NB4 (cell line): ENCODE measurements around the gene NIPA2.
A peak's percentile ranks its signal among the peaks of the same experiment; 100 is the strongest.
"Not testable (repeated sequence)": the region's sequence is repeated elsewhere in the genome, so short reads cannot be mapped to it uniquely, and the experiment has no call there.

Source experiments
- DNase-seq: peaks from one replicate; pipeline ENCODE4 v3.0.0; 2010; ENCODE audit warnings: low read depth
- H3K4me3 ChIP-seq: one replicate; pipeline ENCODE4 v1.5.1; 2011; ENCODE audit warnings: mild to moderate bottlenecking, low read depth, low read length, moderate library complexity
- CTCF ChIP-seq: IDR thresholded peaks from one replicate; pipeline ENCODE4 v1.5.1; 2012; ENCODE audit warnings: low read depth, low read length
- MAX ChIP-seq: IDR thresholded peaks from 2 replicates; pipeline ENCODE4 v1.6.1; 2011; ENCODE audit warnings: low read depth, low read length
- MYC ChIP-seq: IDR thresholded peaks from 2 replicates; pipeline ENCODE4 v1.6.1; 2011; ENCODE audit warnings: low read depth, low read length
- POLR2A ChIP-seq: IDR thresholded peaks from 2 replicates; pipeline ENCODE4 v1.6.1; 2011; ENCODE audit warnings: mild to moderate bottlenecking; ENCODE audit not compliant: insufficient read length; ENCODE audit errors: extremely low read depth

Gene NIPA2

GRCh38 chr15:22799902-22800301, 38.6 kb upstream of the NIPA2 start:
- DNase-seq, result peak; percentile 20
- no peak overlapping the region for H3K4me3 ChIP-seq
- TF ChIP-seq MAX, result no peak
- TF ChIP-seq CTCF, result no peak
- no peak for TF ChIP-seq POLR2A
- no peak for TF ChIP-seq MYC

- H3K4me3 ChIP-seq, DNase-seq: not testable (repeated sequence)
These were observed 35.5 kb upstream of the NIPA2 start for GRCh38 chr15:22803006-22803405.

- DNase-seq, result no peak
- no peak overlapping the region for H3K4me3 ChIP-seq
- TF ChIP-seq MAX, result no peak
- TF ChIP-seq CTCF, result no peak
- TF ChIP-seq MYC, result no peak
- TF ChIP-seq POLR2A, result no peak
These were observed 32.3 kb upstream of the NIPA2 start for GRCh38 chr15:22806156-22806555.

GRCh38 chr15:22806664-22807063, 31.8 kb upstream of the NIPA2 start:
- H3K4me3 ChIP-seq, result no peak overlapping the region
- no peak for TF ChIP-seq POLR2A
- TF ChIP-seq CTCF, result no peak
- TF ChIP-seq MYC, result no peak
- no peak for TF ChIP-seq MAX
- DNase-seq, result no peak

- not testable (repeated sequence) for DNase-seq, H3K4me3 ChIP-seq
These were observed 30.6 kb upstream of the NIPA2 start for GRCh38 chr15:22807831-22808230.

- no peak for DNase-seq
- TF ChIP-seq CTCF (no peak), MAX (no peak), POLR2A (no peak), MYC (no peak)
- H3K4me3 ChIP-seq, result no peak overlapping the region
These were observed 30.2 kb upstream of the NIPA2 start for GRCh38 chr15:22808240-22808639.

GRCh38 chr15:22808761-22809280, 29.6 kb upstream of the NIPA2 start:
- DNase-seq, result no peak
- no peak overlapping the region for H3K4me3 ChIP-seq
- TF ChIP-seq MYC, result no peak
- no peak for TF ChIP-seq CTCF
- no peak for TF ChIP-seq MAX
- no peak for TF ChIP-seq POLR2A
